Activated CD4-positive, alpha-beta T cell treated with anti-CD3 and anti-CD28 coated beads, Interleukin-2, amount 10 ng/mL, durations not matched to agents 7 days and 5 days (primary cell): ENCODE results near the gene SFTPB. TPM values are rescaled to one million over a fixed set of nuclear protein-coding genes. Genes with fewer than 3 reads are reported as not detected.

Source experiments
- CTCF ChIA-PET: fragments of 350-600 bp; sonication (Branson Sonifier 250); formaldehyde crosslinking; loops from one replicate; lab custom pipeline; 2021; ENCODE audit warnings: antibody characterized with exemption; lab: Charles Lee
- POLR2A ChIA-PET: fragments of 350-600 bp; sonication (Branson Sonifier 250); formaldehyde crosslinking; loops from one replicate; lab custom pipeline; 2021; ENCODE audit warnings: antibody characterized with exemption; lab: Charles Lee
- DNase-seq: peaks from one replicate; pipeline ENCODE4 v3.0.0-alpha.2; 2020
- H3K27ac Mint-ChIP-seq: one replicate; pipeline ENCODE4 v1.8.0; 2021; ENCODE audit warnings: mild to moderate bottlenecking, moderate library complexity, mixed read lengths
- H3K27me3 Mint-ChIP-seq: one replicate; pipeline ENCODE4 v1.8.0; 2021; ENCODE audit warnings: mixed read lengths
- H3K36me3 Mint-ChIP-seq: one replicate; pipeline ENCODE4 v1.8.0; 2021; ENCODE audit warnings: low read depth, mixed read lengths
- H3K4me1 Mint-ChIP-seq: one replicate; pipeline ENCODE4 v1.8.0; 2021; ENCODE audit warnings: mixed read lengths
- H3K4me3 Mint-ChIP-seq: one replicate; pipeline ENCODE4 v1.8.0; 2021; ENCODE audit warnings: mild to moderate bottlenecking, moderate library complexity, mixed read lengths
- H3K9me3 Mint-ChIP-seq: one replicate; pipeline ENCODE4 v1.8.0; 2021; ENCODE audit warnings: mixed read lengths
- total RNA-seq, 2 experiments: library from RNA; stranded (reverse); gene quantifications; one replicate each; pipeline ENCODE4 v1.2.3, GENCODE V29; 2021

SFTPB gene
- total RNA-seq, 2 experiments from 2014 or later = not detected

- H3K27ac Mint-ChIP-seq = peak overlapping the region; percentile 9
- H3K4me3 Mint-ChIP-seq = no peak overlapping the region
- DNase-seq = no peak
- no peaks in the 10 kb centered on the region for H3K9me3 Mint-ChIP-seq
- H3K36me3 Mint-ChIP-seq = no peaks in the 10 kb centered on the region
- H3K4me1 Mint-ChIP-seq = peaks cover 28% of the 10 kb centered on the region
- POLR2A ChIA-PET = no interaction called here
- peaks cover 9% of the 10 kb centered on the region for H3K27me3 Mint-ChIP-seq
- CTCF ChIA-PET = interaction anchor here (0.7 to 3.7 kb wide), 5 partner anchors 9 to 23 kb away, joined by 3 to 30 read pairs (median 3); no protein-coding TSS in a partner anchor
Measured at GRCh38 chr2:85698184-85698879, 30.3 kb upstream of the SFTPB start.

GRCh38 chr2:85697716-85698115 lies 29.7 kb upstream of the SFTPB start:
- Mint-ChIP-seq H3K4me3 (no peak overlapping the region), H3K27me3 (peaks cover 7% of the 10 kb centered on the region), H3K27ac (no peak overlapping the region), H3K4me1 (peaks cover 22% of the 10 kb centered on the region), H3K9me3 (no peaks in the 10 kb centered on the region), H3K36me3 (no peaks in the 10 kb centered on the region)
- ChIA-PET POLR2A (no interaction called here), CTCF (interaction anchor here (1.0 to 3.7 kb wide), 5 partner anchors 10 to 23 kb away, joined by 3 to 30 read pairs (median 5); no protein-coding TSS in a partner anchor)
- no peak for DNase-seq

- no peak for DNase-seq
- POLR2A ChIA-PET = no interaction called here
- CTCF ChIA-PET = interaction anchor here (0.7 to 3.7 kb wide), 7 partner anchors 7 to 59 kb away, joined by 3 to 30 read pairs (median 5); no protein-coding TSS in a partner anchor
- H3K36me3 Mint-ChIP-seq = no peaks in the 10 kb centered on the region
- H3K27ac Mint-ChIP-seq = no peak overlapping the region
- H3K27me3 Mint-ChIP-seq = peaks cover 4% of the 10 kb centered on the region
- no peak overlapping the region for H3K4me3 Mint-ChIP-seq
- peaks cover 16% of the 10 kb centered on the region for H3K4me1 Mint-ChIP-seq
- H3K9me3 Mint-ChIP-seq = no peaks in the 10 kb centered on the region
Measured at GRCh38 chr2:85697096-85697495, 29.1 kb upstream of the SFTPB start.

- peaks cover 11% of the 10 kb centered on the region for H3K4me1 Mint-ChIP-seq
- H3K36me3 Mint-ChIP-seq = no peaks in the 10 kb centered on the region
- no peak overlapping the region for H3K27ac Mint-ChIP-seq
- no peaks in the 10 kb centered on the region for H3K9me3 Mint-ChIP-seq
- H3K4me3 Mint-ChIP-seq = peak overlapping the region; percentile 7
- POLR2A ChIA-PET = no interaction called here
- no peak for DNase-seq
- CTCF ChIA-PET = interaction anchor here (0.7 to 3.7 kb wide), 8 partner anchors 8 to 396 kb away, joined by 3 to 30 read pairs (median 5); no protein-coding TSS in a partner anchor
- no peaks in the 10 kb centered on the region for H3K27me3 Mint-ChIP-seq
Measured at GRCh38 chr2:85695691-85696668, 28.0 kb upstream of the SFTPB start.

- no peak for DNase-seq
- CTCF ChIA-PET = interaction anchor here (2.2 to 2.4 kb wide), 3 partner anchors 9 to 16 kb away, joined by 5 to 8 read pairs (median 7); no protein-coding TSS in a partner anchor
- Mint-ChIP-seq H3K27me3 (peaks cover 2% of the 10 kb centered on the region), H3K4me3 (peak overlapping the region; percentile 16), H3K27ac (no peak overlapping the region), H3K9me3 (no peaks in the 10 kb centered on the region), H3K4me1 (peaks cover 11% of the 10 kb centered on the region), H3K36me3 (no peaks in the 10 kb centered on the region)
- POLR2A ChIA-PET = no interaction called here
Measured at GRCh38 chr2:85695121-85695520, 27.1 kb upstream of the SFTPB start.

GRCh38 chr2:85694052-85695025 lies 26.3 kb upstream of the SFTPB start, which contains the start of gene GNLY:
Gene GNLY, plus strand, starts transcription at chr2:85694358. Its CDS starts 61 bp downstream, at chr2:85694419.
- CTCF ChIA-PET = interaction anchor here (0.5 to 2.4 kb wide), 7 partner anchors 10 to 39 kb away, joined by 3 to 8 read pairs (median 4); no protein-coding TSS in a partner anchor
- Mint-ChIP-seq H3K36me3 (no peaks in the 10 kb centered on the region), H3K27me3 (peaks cover 3% of the 10 kb centered on the region), H3K4me1 (peaks cover 11% of the 10 kb centered on the region), H3K27ac (peak within 1 kb of the TSS; percentile 76), H3K4me3 (peak within 1 kb of the TSS; percentile 34), H3K9me3 (no peaks in the 10 kb centered on the region)
- DNase-seq = no peak
- POLR2A ChIA-PET = no interaction called here

- Mint-ChIP-seq H3K27ac (no peak overlapping the region), H3K36me3 (no peaks in the 10 kb centered on the region), H3K4me1 (peaks cover 5% of the 10 kb centered on the region), H3K9me3 (no peaks in the 10 kb centered on the region), H3K27me3 (peaks cover 10% of the 10 kb centered on the region), H3K4me3 (no peak overlapping the region)
- DNase-seq = no peak
- ChIA-PET CTCF (interaction anchor here (0.6 to 2.0 kb wide), 4 partner anchors 12 to 88 kb away, joined by 3 to 8 read pairs (median 4); no protein-coding TSS in a partner anchor), POLR2A (no interaction called here)
Measured at GRCh38 chr2:85692039-85692645, 24.1 kb upstream of the SFTPB start.

GRCh38 chr2:85690932-85691331 lies 22.9 kb upstream of the SFTPB start:
- peaks cover 15% of the 10 kb centered on the region for H3K27me3 Mint-ChIP-seq
- H3K36me3 Mint-ChIP-seq = no peaks in the 10 kb centered on the region
- ChIA-PET POLR2A (no interaction called here), CTCF (interaction anchor here (1.3 to 2.0 kb wide), 2 partner anchors 11 to 15 kb away, joined by 5 to 8 read pairs; no protein-coding TSS in a partner anchor)
- H3K9me3 Mint-ChIP-seq = no peaks in the 10 kb centered on the region
- H3K4me1 Mint-ChIP-seq = peaks cover 5% of the 10 kb centered on the region
- DNase-seq = no peak
- no peak overlapping the region for H3K4me3 Mint-ChIP-seq
- no peak overlapping the region for H3K27ac Mint-ChIP-seq

- Mint-ChIP-seq H3K4me3 (no peak overlapping the region), H3K27me3 (peaks cover 15% of the 10 kb centered on the region), H3K4me1 (peaks cover 17% of the 10 kb centered on the region), H3K9me3 (no peaks in the 10 kb centered on the region), H3K36me3 (no peaks in the 10 kb centered on the region), H3K27ac (no peak overlapping the region)
- POLR2A ChIA-PET = no interaction called here
- CTCF ChIA-PET = interaction anchor here (1.0 to 1.3 kb wide), 4 partner anchors 9 to 64 kb away, joined by 3 to 4 read pairs (median 3); partner anchors contain the start of gene GNLY
- DNase-seq = no peak
Measured at GRCh38 chr2:85684806-85685205, 16.8 kb upstream of the SFTPB start.

- CTCF ChIA-PET = interaction anchor here (1.2 to 1.3 kb wide), 3 partner anchors 10 to 23 kb away, joined by 3 to 4 read pairs (median 3); partner anchors contain the start of gene GNLY
- POLR2A ChIA-PET = no interaction called here
- Mint-ChIP-seq H3K27ac (no peak overlapping the region), H3K4me3 (no peak overlapping the region), H3K27me3 (peaks cover 15% of the 10 kb centered on the region), H3K4me1 (peaks cover 17% of the 10 kb centered on the region), H3K9me3 (no peaks in the 10 kb centered on the region), H3K36me3 (no peaks in the 10 kb centered on the region)
- DNase-seq = no peak
Measured at GRCh38 chr2:85684380-85684779, 16.4 kb upstream of the SFTPB start.

- peak overlapping the region; percentile 24 for H3K4me3 Mint-ChIP-seq
- no peak for DNase-seq
- peaks cover 9% of the 10 kb centered on the region for H3K27me3 Mint-ChIP-seq
- no peak overlapping the region for H3K27ac Mint-ChIP-seq
- POLR2A ChIA-PET = no interaction called here
- H3K36me3 Mint-ChIP-seq = no peaks in the 10 kb centered on the region
- H3K4me1 Mint-ChIP-seq = peaks cover 23% of the 10 kb centered on the region
- H3K9me3 Mint-ChIP-seq = no peaks in the 10 kb centered on the region
- CTCF ChIA-PET = no interaction called here
Measured at GRCh38 chr2:85682378-85682777, 14.4 kb upstream of the SFTPB start.
